ENCODE measurements around the gene NKX6-1.

Gene NKX6-1

DNA sequence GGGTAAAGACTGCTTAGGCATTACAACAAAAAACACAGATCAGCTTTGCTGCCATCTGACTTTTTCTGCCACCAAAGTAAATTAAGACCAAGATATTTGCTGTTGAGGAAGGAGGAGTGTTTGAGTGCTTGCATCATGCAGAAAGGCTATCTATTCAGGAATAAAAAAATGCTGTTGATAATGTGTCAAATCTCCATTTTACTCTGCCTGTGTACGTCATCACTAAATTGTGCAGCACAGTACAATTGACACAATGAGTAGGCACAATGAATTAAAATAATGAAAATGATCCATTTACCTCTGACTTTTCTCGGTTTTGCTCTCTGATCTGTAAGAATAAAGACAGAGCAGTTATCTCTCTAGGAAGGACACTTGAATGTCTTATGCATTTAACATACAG lies 56.3 kb downstream of the NKX6-1 start:
- DNase-seq (ENCODE audit: low read depth), result no peak
- H3K4me3 ChIP-seq (ENCODE audit: low read depth, low read length), result no peak overlapping the region
- TF ChIP-seq, protein P1, sequence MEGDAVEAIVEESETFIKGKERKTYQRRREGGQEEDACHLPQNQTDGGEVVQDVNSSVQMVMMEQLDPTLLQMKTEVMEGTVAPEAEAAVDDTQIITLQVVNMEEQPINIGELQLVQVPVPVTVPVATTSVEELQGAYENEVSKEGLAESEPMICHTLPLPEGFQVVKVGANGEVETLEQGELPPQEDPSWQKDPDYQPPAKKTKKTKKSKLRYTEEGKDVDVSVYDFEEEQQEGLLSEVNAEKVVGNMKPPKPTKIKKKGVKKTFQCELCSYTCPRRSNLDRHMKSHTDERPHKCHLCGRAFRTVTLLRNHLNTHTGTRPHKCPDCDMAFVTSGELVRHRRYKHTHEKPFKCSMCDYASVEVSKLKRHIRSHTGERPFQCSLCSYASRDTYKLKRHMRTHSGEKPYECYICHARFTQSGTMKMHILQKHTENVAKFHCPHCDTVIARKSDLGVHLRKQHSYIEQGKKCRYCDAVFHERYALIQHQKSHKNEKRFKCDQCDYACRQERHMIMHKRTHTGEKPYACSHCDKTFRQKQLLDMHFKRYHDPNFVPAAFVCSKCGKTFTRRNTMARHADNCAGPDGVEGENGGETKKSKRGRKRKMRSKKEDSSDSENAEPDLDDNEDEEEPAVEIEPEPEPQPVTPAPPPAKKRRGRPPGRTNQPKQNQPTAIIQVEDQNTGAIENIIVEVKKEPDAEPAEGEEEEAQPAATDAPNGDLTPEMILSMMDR (IDR thresholded peaks at IDR 0.05; ENCODE audit: control insufficient read depth, extremely low read depth, insufficient read depth), result no peak

Measured in LNCaP clone FGC (cell line).